Colonic mucosa (tissue), 4 donors: Measurements from ENCODE around the gene ACOT7. TPM values are rescaled to one million over a fixed set of nuclear protein-coding genes. Genes with fewer than 3 reads are reported as not detected.

Source experiments
- DNase-seq: peaks from one replicate; pipeline ENCODE4 v3.0.0-alpha.2; 2020
- H3K27ac ChIP-seq: fragments of 200-600 bp; one replicate; pipeline ENCODE4 v1.8.0; 2021
- H3K27me3 ChIP-seq: fragments of 200-600 bp; one replicate; pipeline ENCODE4 v1.8.0; 2021
- H3K36me3 ChIP-seq: fragments of 200-600 bp; one replicate; pipeline ENCODE4 v1.8.0; 2021
- H3K4me1 ChIP-seq: fragments of 200-600 bp; one replicate; pipeline ENCODE4 v1.8.0; 2021; ENCODE audit warnings: mild to moderate bottlenecking
- H3K4me3 ChIP-seq: fragments of 200-600 bp; one replicate; pipeline ENCODE4 v1.8.0; 2021
- H3K9ac ChIP-seq, 2 donors: one replicate each; pipeline ENCODE4 v1.7.0; 2013; ENCODE audit warnings: control low read depth in 2 of 2, low read depth in 2 of 2, low read length in 2 of 2
- H3K9me3 ChIP-seq: fragments of 200-600 bp; one replicate; pipeline ENCODE4 v1.8.0; 2021
- CTCF ChIP-seq: fragments of 200-600 bp; IDR thresholded peaks from one replicate; pipeline ENCODE4 v1.8.0; 2022; ENCODE audit warnings: antibody characterized with exemption, mild to moderate bottlenecking
- intact Hi-C: fragments of 100-400 bp; cut with DNase I; formaldehyde crosslinking; loops from one replicate; pipeline ENCODE4 v1.14.1; 2022
- total RNA-seq, 2 donors: library from RNA; stranded (reverse); fragmentation: NEBNext Ultra II Directional in 1 of 2; extraction: Animal tissue kit (Norgen Biotek cat#: 25700) in 1 of 2; gene quantifications; one replicate each; pipeline ENCODE4 v1.2.1, GENCODE V29; 2021
- donor health status: healthy.
- donor health status: DM: no; HTN: no; CAD: no.
- donor health status: DM: no; HTN: no; CAD: no.

ACOT7 gene
- total RNA-seq, 2 donors from 2014 or later: 48.7 to 125 TPM

GRCh38 chr1:6424000-6424565, 30.5 kb upstream of the ACOT7 start:
- intact Hi-C loops: no loop called here
- Histone ChIP-seq H3K9ac (no peak overlapping the region), H3K4me3 (peak overlapping the region; percentile 24), H3K27me3 (peaks cover 45% of the 10 kb centered on the region), H3K27ac (no peak overlapping the region), H3K36me3 (no peaks in the 10 kb centered on the region), H3K9me3 (no peaks in the 10 kb centered on the region), H3K4me1 (peaks cover 23% of the 10 kb centered on the region)
- TF ChIP-seq CTCF: no peak
- no peak for DNase-seq

DNA sequence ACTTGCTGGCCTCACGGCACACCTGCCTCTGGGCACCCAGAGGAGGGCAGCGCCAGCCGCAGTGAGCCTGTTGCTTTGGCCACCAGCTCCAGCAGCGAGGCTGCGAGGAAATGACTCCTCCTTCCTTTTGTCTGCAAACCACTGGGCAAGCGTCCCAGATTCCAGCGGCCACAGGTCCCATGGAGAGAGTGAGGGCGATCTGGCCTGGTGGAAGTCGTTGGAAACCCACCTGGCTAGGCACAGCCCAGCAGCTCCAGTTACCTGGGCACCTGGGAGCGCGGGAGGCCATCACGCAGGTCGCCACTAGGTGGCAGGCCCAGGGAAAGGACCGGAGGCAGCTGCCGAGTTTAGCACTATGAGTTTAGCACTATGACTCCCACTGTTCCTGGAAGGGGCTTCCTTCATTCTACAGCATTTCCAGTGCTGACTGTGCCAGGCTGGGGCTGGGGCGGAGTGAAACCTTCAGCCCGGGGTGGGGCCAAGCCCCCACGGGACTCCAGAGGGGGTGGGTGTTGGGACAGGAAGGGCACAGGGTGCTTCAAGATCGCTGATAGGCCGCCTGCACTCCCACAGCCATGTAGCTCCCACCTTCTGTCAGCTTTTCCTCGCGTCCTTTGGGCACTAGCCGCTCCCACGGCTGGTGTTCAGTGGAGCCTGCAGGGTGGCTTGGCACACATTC, 29.9 kb upstream of the ACOT7 start:
- H3K9ac ChIP-seq: no peak overlapping the region

GRCh38 chr1:6421266-6421665, 27.7 kb upstream of the ACOT7 start:
- no peak for TF ChIP-seq CTCF
- intact Hi-C loops: no loop called here

More for the DNA sequence above, 29.9 kb upstream of the ACOT7 start:
- peak; percentile 69 for TF ChIP-seq CTCF
- Histone ChIP-seq H3K9me3 (no peaks in the 10 kb centered on the region), H3K4me3 (no peak overlapping the region), H3K36me3 (no peaks in the 10 kb centered on the region), H3K4me1 (peaks cover 26% of the 10 kb centered on the region), H3K27ac (no peak overlapping the region), H3K27me3 (peaks cover 50% of the 10 kb centered on the region)
- intact Hi-C loops: no loop called here
- DNase-seq: peak; percentile 86

DNA sequence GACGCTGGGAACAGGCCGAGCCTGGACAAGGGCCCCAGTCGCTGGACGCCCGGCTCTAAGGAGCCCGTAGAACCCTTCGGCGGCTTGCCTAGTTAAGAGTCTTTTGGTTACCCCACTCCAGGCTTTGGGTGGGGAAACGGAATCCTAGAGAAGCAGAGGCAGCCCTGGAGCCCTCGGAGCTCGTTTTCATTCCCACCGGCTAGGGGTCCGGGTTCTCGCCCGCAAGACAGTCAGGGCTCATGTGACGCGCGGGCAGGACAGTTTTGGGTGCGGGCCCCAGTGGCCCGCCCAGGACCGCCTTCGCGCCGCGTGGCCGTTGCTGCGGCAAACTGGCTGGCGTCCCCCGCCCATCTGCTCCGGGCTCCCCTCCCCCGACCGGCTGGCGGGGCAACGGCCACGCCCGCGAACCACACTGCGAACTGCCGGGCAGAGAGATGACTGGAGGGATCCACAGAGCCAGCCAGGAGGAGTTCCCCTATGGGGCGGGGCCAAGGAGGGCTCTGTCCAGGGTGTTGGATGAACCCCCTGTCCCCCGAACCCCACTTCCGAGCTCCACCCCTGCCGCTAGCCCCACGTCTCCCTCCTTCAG, 27.0 kb upstream of the ACOT7 start:
- Histone ChIP-seq H3K27me3 (peaks cover 47% of the 10 kb centered on the region), H3K9me3 (no peaks in the 10 kb centered on the region), H3K9ac (peak overlapping the region in 1 of 2 donors; percentile 76), H3K27ac (peak overlapping the region; percentile 37), H3K4me3 (peak overlapping the region; percentile 50), H3K4me1 (peaks cover 28% of the 10 kb centered on the region), H3K36me3 (no peaks in the 10 kb centered on the region)
- intact Hi-C loops: no loop called here
- no peak for TF ChIP-seq CTCF
- DNase-seq: peak; percentile 77

More at GRCh38 chr1:6421266-6421665, 27.7 kb upstream of the ACOT7 start:
- Histone ChIP-seq H3K4me1 (peaks cover 28% of the 10 kb centered on the region), H3K27me3 (peaks cover 50% of the 10 kb centered on the region), H3K9me3 (no peaks in the 10 kb centered on the region), H3K27ac (no peak overlapping the region), H3K4me3 (no peak overlapping the region), H3K9ac (peak overlapping the region in 1 of 2 donors; percentile 34), H3K36me3 (no peaks in the 10 kb centered on the region)
- DNase-seq: no peak

- peaks cover 41% of the 10 kb centered on the region for H3K27me3 ChIP-seq
- peak within 1 kb of the TSS; percentile 37 for H3K27ac ChIP-seq
- no peak for TF ChIP-seq CTCF
- H3K4me3 ChIP-seq: peak within 1 kb of the TSS; percentile 50
- H3K4me1 ChIP-seq: peaks cover 28% of the 10 kb centered on the region
- H3K9me3 ChIP-seq: no peaks in the 10 kb centered on the region
- peak; percentile 82 for DNase-seq
- H3K36me3 ChIP-seq: no peaks in the 10 kb centered on the region
- intact Hi-C loops: no loop called here
- peak within 1 kb of the TSS; percentile 67 to 76 for H3K9ac ChIP-seq
Measured at GRCh38 chr1:6419804-6420453, 26.4 kb upstream of the ACOT7 start, which contains the start of gene HES2. Gene HES2 (minus strand): TSS chr1:6419919. CDS start chr1:6419820, 99 bp downstream.
